Endothelial cell of umbilical vein (primary cell): ENCODE results near the gene GINS3.

Source experiments
- CTCF ChIP-seq, 2 donors: IDR thresholded peaks; 1 replicate in 1 of 2; 2 replicates in 1 of 2; pipeline ENCODE4 v1.5.1; 2011; ENCODE audit warnings: low read length in 2 of 2, mild to moderate bottlenecking in 2 of 2, moderate library complexity in 2 of 2, control low read depth in 1 of 2, inconsistent platforms in 1 of 2, low read depth in 1 of 2; ENCODE audit not compliant: insufficient read depth in 1 of 2; ENCODE audit errors: extremely low read depth in 1 of 2
- FOS ChIP-seq: IDR thresholded peaks from 2 replicates; pipeline ENCODE4 v1.6.1; 2011; ENCODE audit warnings: mild to moderate bottlenecking, low read length, moderate library complexity, borderline replicate concordance; ENCODE audit not compliant: insufficient read depth
- JUN ChIP-seq: IDR thresholded peaks from 2 replicates; pipeline ENCODE4 v1.6.1; 2011; ENCODE audit warnings: borderline replicate concordance, low read depth; ENCODE audit not compliant: insufficient read length, insufficient read depth
- POLR2A ChIP-seq: IDR thresholded peaks from 2 replicates; pipeline ENCODE4 v1.6.1; 2012; ENCODE audit warnings: low read depth, mild to moderate bottlenecking, control low read depth, low read length
- POLR2AphosphoS5 ChIP-seq: IDR thresholded peaks from 2 replicates; pipeline ENCODE4 v1.6.1; 2012; ENCODE audit warnings: low read depth, mild to moderate bottlenecking, control low read depth, low read length, moderate library complexity; ENCODE audit not compliant: insufficient read depth

DNA sequence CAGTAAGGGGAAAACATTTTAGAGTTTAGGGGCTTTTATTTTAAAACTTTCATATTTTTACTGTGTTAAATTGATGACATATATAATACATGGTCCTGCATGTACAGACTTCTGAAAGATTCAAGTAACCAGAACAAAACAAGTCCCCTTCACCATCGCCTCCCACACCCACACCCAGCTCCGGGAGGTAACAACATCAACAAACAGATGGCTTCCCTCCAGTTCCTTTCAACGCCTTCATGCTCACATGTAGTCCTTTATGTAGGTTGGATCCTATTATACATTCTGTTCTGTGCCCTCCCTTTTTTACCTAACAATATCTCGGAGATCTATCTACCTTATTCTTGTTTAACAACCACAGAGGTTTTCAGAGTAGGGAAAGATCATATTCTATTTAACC, 30.5 kb downstream of the GINS3 start:
- TF ChIP-seq FOS (no peak), CTCF (IDR thresholded peaks at IDR 0.05; ENCODE audit: extremely low read depth in 1 of 2, insufficient read depth in 1 of 2, low read depth in 1 of 2, low read length in 2 of 2) (no peak), JUN (no peak), POLR2AphosphoS5 (no peak), POLR2A (no peak)
